CD4-positive, alpha-beta T cell treated with Interferon alpha-2 for 1 hour (primary cell): ENCODE data around the gene ZNF442.
"Not testable (repeated sequence)": the region's sequence is repeated elsewhere in the genome, so short reads cannot be mapped to it uniquely, and the experiment has no call there.

ENCODE experiments used
- DNase-seq, 2 donors: peaks; one replicate each; pipeline ENCODE4 v3.0.0-alpha.2; 2020 to 2022

Gene ZNF442

DNA sequence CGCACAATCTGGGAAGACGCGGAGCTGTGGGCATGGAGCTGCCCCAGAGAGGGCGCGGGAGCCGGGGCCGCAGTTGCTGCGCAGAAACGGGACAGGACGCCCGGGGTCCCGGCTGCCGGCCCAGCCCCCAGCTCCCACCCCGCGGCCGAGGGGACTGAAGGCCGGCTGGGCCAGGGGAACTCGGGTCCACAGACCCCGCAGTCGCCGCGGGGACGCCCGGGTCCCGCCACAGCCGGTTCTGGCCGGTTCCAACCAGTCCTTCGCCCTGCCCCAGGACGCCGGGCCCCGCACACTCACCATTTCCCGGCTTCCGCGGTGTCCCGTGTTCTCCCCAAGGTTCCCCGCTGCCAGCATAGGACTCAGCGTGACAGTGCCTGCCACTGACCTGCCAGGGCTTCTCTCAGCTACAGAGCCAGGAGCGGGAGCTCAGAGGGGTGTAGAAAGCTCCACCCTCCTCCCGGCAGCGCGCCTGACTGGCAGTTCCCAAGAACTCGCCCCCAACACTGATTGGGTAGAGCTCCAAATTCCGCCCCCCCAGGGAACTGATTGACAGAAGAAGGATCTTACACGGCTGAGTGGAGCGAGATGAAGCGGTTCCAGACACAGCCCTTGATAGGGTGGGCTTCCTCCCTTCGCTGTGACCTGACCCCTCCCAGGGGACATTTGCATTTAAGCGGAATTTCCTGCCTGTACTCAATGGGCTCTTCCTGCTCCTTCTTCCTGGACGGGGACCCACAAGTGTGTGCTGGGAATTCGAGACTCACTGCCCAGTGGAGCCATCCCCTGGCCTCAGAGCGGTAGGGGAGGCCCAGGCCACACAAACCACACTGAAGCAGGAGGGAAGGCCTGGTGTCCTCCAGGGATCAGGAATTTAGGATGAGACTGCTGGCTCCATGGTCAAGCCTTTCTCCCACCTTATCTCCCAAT lies at the start of gene ZNF442:
Gene ZNF442 (minus strand): TSS at position 448 of the 927 bp plus-strand sequence. CDS start 2,052 bp downstream, outside the sequence.
- peak; percentile 86 for DNase-seq

DNA sequence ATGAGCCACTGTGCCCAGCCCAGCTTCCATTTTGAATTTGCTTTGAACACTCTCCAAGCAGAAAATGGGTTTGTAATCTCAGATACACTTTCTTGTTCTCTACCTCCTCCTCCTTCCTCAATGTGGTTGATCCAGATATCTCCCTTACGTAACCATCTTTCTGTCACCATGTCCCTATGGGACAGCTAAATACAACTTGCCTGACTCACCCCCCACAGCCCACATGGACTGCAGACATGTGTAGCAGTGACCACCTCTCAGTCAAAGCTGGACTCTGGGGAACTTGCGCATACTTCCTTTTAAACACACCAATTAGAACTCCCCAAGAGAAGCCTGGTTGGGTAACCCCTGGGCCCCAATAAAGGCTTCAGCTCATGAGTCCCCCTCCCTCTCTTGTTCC lies 46.4 kb upstream of the ZNF442 start:
- no peak for DNase-seq

- DNase-seq, result peak; percentile 82 to 86
These were observed 35.4 kb upstream of the ZNF442 start, which contains the start of gene ZNF799 for GRCh38 chr19:12400633-12401502. ZNF799 (minus strand) TSS chr19:12401271; CDS start chr19:12401070, 201 bp downstream.

DNA sequence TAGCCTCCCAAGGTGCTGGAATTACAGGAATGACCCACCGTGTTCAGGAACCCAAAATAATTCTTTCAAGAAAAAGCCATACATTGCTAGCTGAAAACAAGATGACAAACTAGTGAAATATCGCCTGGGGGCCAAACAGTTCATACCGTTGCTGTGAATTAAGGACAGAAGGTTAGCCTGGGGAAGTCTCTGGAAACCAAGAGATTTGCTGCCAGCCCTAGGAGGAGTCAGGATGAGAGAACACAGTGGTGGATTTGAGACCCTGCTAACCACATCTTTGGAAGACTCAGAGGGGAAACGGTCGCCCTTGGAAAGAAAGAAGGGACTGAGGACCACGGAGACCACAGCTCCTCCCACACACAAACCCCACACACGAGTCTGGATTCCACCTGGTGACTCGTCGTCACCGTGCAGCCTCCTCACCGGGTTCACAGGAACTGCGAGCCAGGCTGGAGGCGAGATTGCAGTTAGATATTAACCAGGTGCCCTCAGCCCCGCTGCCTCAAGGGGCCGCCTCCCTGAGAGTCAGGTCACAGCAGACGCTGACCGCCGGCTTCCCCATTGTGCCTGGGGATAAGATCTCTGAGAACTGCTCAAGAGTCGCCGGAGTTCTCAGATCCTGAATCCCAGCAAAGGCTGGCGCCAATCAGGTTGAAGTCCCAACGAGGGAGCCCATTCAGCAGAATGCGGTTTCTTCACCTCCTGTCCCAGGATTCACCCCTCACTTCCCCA lies 34.6 kb upstream of the ZNF442 start:
- DNase-seq, result peak in 1 of 2 donors; percentile 24

DNA sequence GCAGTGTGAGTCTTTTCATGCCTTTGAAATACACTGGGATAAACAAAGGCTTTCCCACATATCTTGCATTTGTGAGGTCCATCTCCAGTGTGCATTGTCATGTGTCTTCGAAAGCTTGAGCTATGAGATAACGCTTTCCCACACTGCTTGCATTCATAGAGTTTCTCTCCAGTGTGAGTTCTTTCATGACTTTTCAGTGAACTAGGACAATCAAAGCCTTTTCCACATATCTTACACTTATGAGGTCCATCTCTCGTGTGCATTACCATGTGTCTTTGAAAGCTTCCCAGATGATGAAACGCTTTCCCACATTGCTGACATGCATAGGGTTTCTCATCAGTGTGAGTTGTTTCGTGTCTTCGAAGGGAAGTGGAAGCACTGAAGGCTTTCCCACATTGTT lies 25.7 kb upstream of the ZNF442 start:
- not testable (repeated sequence) for DNase-seq

DNA sequence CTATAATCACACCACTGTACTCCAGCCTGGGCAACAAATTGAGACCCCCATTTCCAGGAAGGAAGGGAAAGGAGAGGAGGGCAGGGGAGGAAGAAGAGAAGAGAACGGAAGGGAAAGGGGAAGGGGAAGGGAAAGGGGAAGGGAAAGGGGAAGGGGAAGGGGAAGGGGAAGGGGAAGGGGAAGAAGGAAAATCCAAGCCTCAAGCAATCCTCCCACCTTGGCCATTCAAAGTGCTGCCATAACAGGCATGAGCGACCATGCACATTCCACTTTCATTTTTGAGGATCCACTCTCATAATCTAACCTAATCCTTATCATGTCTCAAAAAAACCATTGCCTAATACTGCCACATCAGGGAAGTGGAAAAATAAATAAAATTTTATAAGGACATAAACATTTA lies 20.9 kb upstream of the ZNF442 start:
- DNase-seq, result not testable (repeated sequence)

DNA sequence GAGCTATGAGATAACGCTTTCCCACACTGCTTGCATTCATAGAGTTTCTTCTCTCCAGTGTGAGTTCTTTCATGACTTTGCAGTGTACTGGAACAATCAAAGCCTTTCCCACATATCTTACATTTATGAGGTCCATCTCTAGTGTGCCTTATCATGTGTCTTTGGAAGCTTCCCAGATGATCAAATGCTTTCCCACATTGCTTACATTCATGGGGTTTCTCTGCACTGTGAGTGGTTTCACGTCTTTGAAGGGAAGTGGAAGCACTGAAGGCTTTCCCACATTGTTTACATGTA lies 14.9 kb upstream of the ZNF442 start:
- DNase-seq, result no peak

- DNase-seq, result no peak
These were observed 14.4 kb upstream of the ZNF442 start for GRCh38 chr19:12379732-12380443.

GRCh38 chr19:12374026-12374425 lies 8.5 kb upstream of the ZNF442 start:
- DNase-seq, result no peak

DNA sequence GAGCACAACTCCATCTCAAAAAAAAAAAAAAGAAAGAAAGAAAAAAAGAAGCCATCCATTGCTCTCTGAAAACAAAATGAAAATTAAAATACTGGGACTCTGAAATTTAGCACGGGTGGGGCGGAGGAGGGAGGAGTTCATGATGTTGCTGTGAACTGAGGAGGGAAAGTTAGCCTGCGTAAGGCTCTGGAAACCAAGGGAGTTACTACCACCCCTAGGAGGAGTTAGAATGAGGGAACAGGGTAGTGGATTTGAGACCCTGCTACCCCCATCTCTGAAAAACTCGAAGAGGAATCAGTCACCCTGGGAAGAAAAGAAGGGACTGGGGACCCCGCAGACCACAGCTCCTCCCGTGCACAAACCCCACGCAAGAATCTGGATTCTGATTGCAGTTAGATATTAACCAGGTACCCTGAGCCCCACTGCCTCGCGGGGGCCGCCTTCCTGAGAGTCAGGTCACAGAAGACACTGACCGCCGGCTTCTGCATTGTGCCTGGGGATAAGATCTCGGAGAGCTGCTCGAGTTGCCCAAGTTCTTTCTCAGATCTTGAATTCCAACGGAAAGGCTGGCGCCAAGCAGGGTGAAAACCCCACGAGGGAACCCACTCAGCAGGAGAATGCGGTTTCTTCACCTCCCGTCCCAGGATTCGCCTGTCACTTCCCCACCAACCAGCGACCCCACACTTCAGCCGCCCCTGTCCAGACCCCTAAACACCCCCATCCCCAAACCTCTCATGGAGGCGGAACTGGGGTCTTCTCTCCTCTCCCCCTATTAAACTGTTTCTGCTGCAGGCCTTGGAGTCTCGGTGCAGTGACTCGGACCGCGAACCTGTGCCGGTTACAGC lies 870 bp downstream of the ZNF442 start:
- no peak for DNase-seq

GRCh38 chr19:12362236-12362635 lies 3.2 kb downstream of the ZNF442 start:
- not testable (repeated sequence) for DNase-seq

DNA sequence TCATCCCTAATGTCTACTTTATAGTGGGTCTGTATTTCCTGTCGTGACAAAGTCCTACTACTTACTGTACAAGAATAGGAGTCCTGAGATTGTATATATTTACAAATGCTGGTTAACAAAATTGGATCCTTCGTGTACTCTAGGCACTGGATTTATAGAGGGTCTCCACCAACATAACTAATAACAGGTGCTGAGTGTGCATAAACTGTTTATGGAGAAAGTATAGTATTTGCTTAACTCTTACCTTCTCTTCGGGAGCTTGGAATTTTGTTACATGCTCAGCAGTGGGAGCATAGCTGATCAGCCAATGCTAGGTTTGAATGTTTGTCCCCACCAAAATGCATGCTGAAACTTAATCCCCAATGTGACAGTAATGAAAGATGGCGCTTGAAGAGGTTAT lies 12.1 kb downstream of the ZNF442 start:
- DNase-seq, result no peak

- no peak for DNase-seq
These were observed 14.6 kb downstream of the ZNF442 start for GRCh38 chr19:12350890-12351197.

GRCh38 chr19:12350185-12350889 lies 15.1 kb downstream of the ZNF442 start:
- DNase-seq, result no peak

GRCh38 chr19:12346896-12347295 lies 18.6 kb downstream of the ZNF442 start:
- peak; percentile 9 to 62 for DNase-seq

- no peak for DNase-seq
These were observed 20.3 kb downstream of the ZNF442 start for GRCh38 chr19:12345197-12345596.

DNA sequence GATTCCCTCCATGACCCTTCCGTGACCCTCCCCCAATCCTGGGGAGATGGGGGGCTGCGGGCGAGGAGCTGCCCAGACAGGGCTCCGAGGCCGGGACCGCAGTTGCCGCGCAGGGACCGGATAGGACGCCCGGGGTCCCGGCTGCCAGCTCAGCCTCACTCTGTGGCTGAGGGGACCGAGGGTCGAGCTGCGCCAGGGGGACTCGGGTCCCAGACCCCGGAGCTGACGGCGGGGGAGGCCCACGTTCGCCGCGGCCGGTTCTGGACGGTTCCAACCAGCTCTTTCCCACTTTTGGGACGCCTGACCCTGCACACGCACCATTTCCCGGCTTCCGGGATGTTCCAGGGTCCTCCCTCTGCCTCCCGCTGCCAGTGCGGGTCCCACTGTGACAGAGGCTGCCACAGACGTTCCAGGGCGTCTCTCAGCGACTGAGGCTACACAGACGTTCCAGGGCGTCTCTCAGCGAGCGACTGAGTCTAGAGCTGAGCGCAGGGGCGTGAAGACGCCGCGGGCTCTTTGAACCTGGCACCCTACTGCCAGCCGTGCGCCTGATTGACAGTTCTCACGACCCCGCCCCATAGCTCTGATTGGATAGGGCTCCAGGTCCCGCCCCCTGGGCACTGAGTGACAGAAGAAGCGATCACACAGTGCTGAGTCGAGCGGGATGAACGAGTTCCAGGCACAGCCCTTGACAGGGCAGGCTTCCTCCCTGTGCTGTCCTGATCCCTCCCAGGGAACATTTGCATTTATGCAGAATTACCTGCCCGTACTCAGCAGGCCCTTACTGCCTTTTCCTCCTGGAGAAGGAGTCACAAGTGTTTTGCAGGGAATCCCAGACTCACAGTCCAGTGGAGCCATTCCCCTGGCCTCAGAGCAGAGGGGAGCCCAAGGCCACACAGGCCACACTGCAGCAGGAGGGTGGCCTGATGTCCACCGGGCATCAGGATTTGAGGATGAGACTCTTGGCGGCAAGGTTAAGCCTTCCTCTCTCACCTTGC lies 32.0 kb downstream of the ZNF442 start, which contains the start of gene ZNF563:
Gene ZNF563 (minus strand): TSS at position 472 of the 998 bp plus-strand sequence. CDS start 151 bp downstream, at position 321.
- peak; percentile 96 to 98 for DNase-seq

DNA sequence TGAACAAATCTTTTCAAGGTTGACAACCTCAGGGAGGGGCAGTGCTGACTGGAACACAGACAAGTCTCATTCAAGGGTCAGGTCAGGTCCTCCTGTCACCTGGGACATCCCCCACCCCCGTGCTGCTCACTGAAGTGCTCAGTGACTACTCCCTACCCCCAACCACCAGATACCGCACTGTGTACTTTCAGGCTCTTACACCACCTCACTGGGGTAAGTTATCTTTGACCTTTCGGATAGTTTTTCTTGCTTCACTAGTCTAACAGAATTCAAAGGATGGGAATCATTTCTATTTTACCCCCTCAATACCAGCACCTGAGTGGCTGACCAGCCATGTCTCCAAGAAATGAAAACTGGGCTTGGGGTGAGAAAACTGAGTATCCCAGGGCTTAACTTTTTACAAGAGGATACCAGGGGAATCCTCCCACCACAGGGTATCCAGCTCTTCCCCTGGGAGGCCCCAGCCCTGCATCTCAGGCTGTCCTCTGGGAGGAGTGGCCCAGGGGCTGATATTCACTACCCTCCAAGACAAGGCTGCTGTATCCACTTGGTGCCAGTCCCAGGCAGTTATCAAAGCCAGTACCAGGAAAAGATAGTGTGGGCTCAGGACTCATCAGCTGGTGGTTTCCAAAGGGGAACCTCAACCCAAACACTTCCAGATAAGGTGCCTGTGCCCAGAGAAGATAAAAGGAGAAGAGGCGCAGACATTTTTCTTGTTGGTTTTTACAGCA lies 34.1 kb downstream of the ZNF442 start:
- DNase-seq, result peak; percentile 58 to 68

DNA sequence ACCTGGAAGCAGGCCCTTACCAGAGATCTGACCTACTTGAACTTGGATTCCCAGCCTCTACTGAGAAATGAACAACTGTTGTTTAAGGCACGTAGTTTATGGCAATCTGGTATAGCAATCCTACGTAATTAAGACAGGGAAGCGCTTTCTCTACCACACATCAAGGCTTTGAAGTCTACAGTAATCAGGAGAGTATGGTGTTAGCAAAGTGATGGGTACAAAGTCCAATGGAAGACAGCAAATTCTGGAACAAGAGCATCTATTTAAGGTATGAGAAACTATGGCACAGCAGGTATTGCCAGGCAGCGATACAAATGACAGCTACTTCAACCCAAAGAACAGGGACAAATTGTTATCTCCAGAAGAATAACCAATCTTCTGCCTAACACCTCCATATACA lies 35.1 kb downstream of the ZNF442 start:
- no peak for DNase-seq
